Progenitor cell of endocrine pancreas (in vitro differentiated cells): ENCODE measurements around the gene STIM2. TPM values are rescaled to one million over a fixed set of nuclear protein-coding genes. Genes with fewer than 3 reads are reported as not detected.

Experiments
- DNase-seq: peaks from one replicate; pipeline ENCODE4 v3.0.0; 2021; ENCODE audit warnings: low spot score; ENCODE audit not compliant: unreplicated experiment
- H3K27ac Mint-ChIP-seq: 2 replicates; pipeline ENCODE4 v1.8.0; 2021; ENCODE audit warnings: mild to moderate bottlenecking, moderate library complexity, mixed read lengths
- H3K27me3 Mint-ChIP-seq: 2 replicates; pipeline ENCODE4 v1.8.0; 2021; ENCODE audit warnings: mixed read lengths
- H3K36me3 Mint-ChIP-seq: 2 replicates; pipeline ENCODE4 v1.8.0; 2022; ENCODE audit warnings: mixed read lengths; ENCODE audit not compliant: insufficient read depth
- H3K4me1 Mint-ChIP-seq: 2 replicates; pipeline ENCODE4 v1.8.0; 2021; ENCODE audit warnings: low read depth, mixed read lengths
- H3K4me3 Mint-ChIP-seq: 2 replicates; pipeline ENCODE4 v1.8.0; 2021; ENCODE audit warnings: low read depth, mild to moderate bottlenecking, moderate library complexity, mixed read lengths
- H3K9me3 Mint-ChIP-seq: 2 replicates; pipeline ENCODE4 v1.8.0; 2021; ENCODE audit warnings: low read depth, mixed read lengths
- total RNA-seq: library from RNA; stranded (reverse); gene quantifications from 2 replicates; pipeline ENCODE4 v1.2.1, GENCODE V29; 2021
- TF ChIP-seq, protein P1 (sequence below): fragments of 200-600 bp; sonication (generic); IDR thresholded peaks from one replicate; pipeline ENCODE4 v1.5.0; 2021; ENCODE audit warnings: antibody characterized with exemption, mild to moderate bottlenecking; ENCODE audit not compliant: unreplicated experiment

The STIM2 gene
- total RNA-seq, 1 donor from 2014 or later: 48.7 TPM

GRCh38 chr4:26937567-26937966, 76.9 kb downstream of the STIM2 start:
- TF ChIP-seq, protein P1, sequence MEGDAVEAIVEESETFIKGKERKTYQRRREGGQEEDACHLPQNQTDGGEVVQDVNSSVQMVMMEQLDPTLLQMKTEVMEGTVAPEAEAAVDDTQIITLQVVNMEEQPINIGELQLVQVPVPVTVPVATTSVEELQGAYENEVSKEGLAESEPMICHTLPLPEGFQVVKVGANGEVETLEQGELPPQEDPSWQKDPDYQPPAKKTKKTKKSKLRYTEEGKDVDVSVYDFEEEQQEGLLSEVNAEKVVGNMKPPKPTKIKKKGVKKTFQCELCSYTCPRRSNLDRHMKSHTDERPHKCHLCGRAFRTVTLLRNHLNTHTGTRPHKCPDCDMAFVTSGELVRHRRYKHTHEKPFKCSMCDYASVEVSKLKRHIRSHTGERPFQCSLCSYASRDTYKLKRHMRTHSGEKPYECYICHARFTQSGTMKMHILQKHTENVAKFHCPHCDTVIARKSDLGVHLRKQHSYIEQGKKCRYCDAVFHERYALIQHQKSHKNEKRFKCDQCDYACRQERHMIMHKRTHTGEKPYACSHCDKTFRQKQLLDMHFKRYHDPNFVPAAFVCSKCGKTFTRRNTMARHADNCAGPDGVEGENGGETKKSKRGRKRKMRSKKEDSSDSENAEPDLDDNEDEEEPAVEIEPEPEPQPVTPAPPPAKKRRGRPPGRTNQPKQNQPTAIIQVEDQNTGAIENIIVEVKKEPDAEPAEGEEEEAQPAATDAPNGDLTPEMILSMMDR: no peak
- Mint-ChIP-seq H3K27me3 (peaks cover 3% of the 10 kb centered on the region), H3K4me3 (no peak overlapping the region), H3K4me1 (peaks cover 6% of the 10 kb centered on the region), H3K9me3 (no peaks in the 10 kb centered on the region), H3K36me3 (peaks cover 4% of the 10 kb centered on the region), H3K27ac (no peak overlapping the region)
- DNase-seq: no peak

GRCh38 chr4:26938516-26938915, 77.9 kb downstream of the STIM2 start:
- TF ChIP-seq, protein P1: no peak
- H3K4me1 Mint-ChIP-seq: peaks cover 6% of the 10 kb centered on the region
- peaks cover 3% of the 10 kb centered on the region for H3K27me3 Mint-ChIP-seq
- no peak for DNase-seq
- no peaks in the 10 kb centered on the region for H3K9me3 Mint-ChIP-seq
- H3K36me3 Mint-ChIP-seq: no peaks in the 10 kb centered on the region
- H3K27ac Mint-ChIP-seq: no peak overlapping the region
- H3K4me3 Mint-ChIP-seq: no peak overlapping the region

- H3K27me3 Mint-ChIP-seq: peaks cover 3% of the 10 kb centered on the region
- peaks cover 6% of the 10 kb centered on the region for H3K4me1 Mint-ChIP-seq
- no peak overlapping the region for H3K4me3 Mint-ChIP-seq
- DNase-seq: no peak
- H3K27ac Mint-ChIP-seq: no peak overlapping the region
- TF ChIP-seq, protein P1: no peak
- peaks cover 3% of the 10 kb centered on the region for H3K9me3 Mint-ChIP-seq
- H3K36me3 Mint-ChIP-seq: no peaks in the 10 kb centered on the region
Observed at GRCh38 chr4:26941951-26942350, 81.3 kb downstream of the STIM2 start.

GRCh38 chr4:26942871-26943270, 82.2 kb downstream of the STIM2 start:
- TF ChIP-seq, protein P1: no peak
- Mint-ChIP-seq H3K27me3 (peaks cover 3% of the 10 kb centered on the region), H3K9me3 (peaks cover 3% of the 10 kb centered on the region), H3K4me3 (no peak overlapping the region), H3K36me3 (no peaks in the 10 kb centered on the region), H3K27ac (no peak overlapping the region), H3K4me1 (peaks cover 4% of the 10 kb centered on the region)
- DNase-seq: no peak

DNA sequence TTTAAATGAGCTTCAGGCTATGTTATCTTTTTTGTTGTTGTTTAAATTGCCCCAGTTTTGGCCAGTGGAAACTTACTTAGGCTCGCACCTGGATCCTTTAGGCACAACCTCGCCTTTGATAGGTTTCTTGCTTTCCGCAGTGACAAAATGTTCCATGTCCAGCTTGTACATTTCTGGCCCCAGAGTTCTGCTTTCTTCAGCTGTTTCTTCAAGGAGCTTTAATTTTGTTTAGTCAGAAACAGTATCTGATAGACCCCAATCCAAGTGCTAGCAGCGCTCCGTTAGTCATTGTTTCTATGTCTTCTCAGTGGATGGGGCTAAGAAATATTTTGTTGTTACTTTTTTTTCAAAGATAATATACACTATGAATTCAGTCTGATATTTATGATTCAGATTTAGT, 82.8 kb downstream of the STIM2 start:
- H3K27me3 Mint-ChIP-seq: peaks cover 3% of the 10 kb centered on the region
- H3K36me3 Mint-ChIP-seq: no peaks in the 10 kb centered on the region
- H3K4me3 Mint-ChIP-seq: no peak overlapping the region
- H3K4me1 Mint-ChIP-seq: peaks cover 3% of the 10 kb centered on the region
- H3K27ac Mint-ChIP-seq: no peak overlapping the region
- TF ChIP-seq, protein P1: no peak
- H3K9me3 Mint-ChIP-seq: peaks cover 3% of the 10 kb centered on the region
- DNase-seq: no peak
